ENCODE measurements around the gene KLKB1.

Gene KLKB1

GRCh38 chr4:186227221-186227620, at the start of gene KLKB1:
TSS of gene KLKB1 (plus strand) at chr4:186227507. CDS start at chr4:186228196, 689 bp downstream.
- DNase-seq, result no peak

- DNase-seq, result no peak
These were observed 39.2 kb upstream of the KLKB1 start for GRCh38 chr4:186188107-186188506.

- DNase-seq, result no peak
These were observed 37.7 kb upstream of the KLKB1 start for GRCh38 chr4:186189656-186190055.

- DNase-seq, result peak; percentile 34
These were observed 36.6 kb upstream of the KLKB1 start for GRCh38 chr4:186190581-186191199.

- peak; percentile 34 for DNase-seq
These were observed 35.9 kb upstream of the KLKB1 start, which contains the start of gene CYP4V2 for GRCh38 chr4:186191200-186192065. TSS of gene CYP4V2 (plus strand) at chr4:186191567. CDS start at chr4:186191824, 257 bp downstream.

- DNase-seq, result peak; percentile 10
These were observed 35.2 kb upstream of the KLKB1 start for GRCh38 chr4:186192066-186192612.

- DNase-seq, result no peak
These were observed 33.5 kb upstream of the KLKB1 start for GRCh38 chr4:186193851-186194250.

- no peak for DNase-seq
These were observed 31.2 kb upstream of the KLKB1 start for GRCh38 chr4:186196063-186196462.

GRCh38 chr4:186200516-186200915, 26.8 kb upstream of the KLKB1 start:
- DNase-seq, result no peak

- no peak for DNase-seq
These were observed 26.3 kb upstream of the KLKB1 start for GRCh38 chr4:186201010-186201409.

GRCh38 chr4:186201535-186202230, 25.6 kb upstream of the KLKB1 start:
- no peak for DNase-seq

- DNase-seq, result no peak
These were observed 24.7 kb upstream of the KLKB1 start for GRCh38 chr4:186202490-186203140.

- DNase-seq, result no peak
These were observed 23.9 kb upstream of the KLKB1 start for GRCh38 chr4:186203406-186203805.

GRCh38 chr4:186204103-186204559, 23.2 kb upstream of the KLKB1 start:
- DNase-seq, result no peak

- no peak for DNase-seq
These were observed 22.6 kb upstream of the KLKB1 start for GRCh38 chr4:186204686-186205085.

- no peak for DNase-seq
These were observed 22.2 kb upstream of the KLKB1 start for GRCh38 chr4:186205156-186205555.

- peak; percentile 12 for DNase-seq
These were observed 10.8 kb upstream of the KLKB1 start for GRCh38 chr4:186216465-186217024.

- no peak for DNase-seq
These were observed 9.5 kb upstream of the KLKB1 start for GRCh38 chr4:186217733-186218293.

GRCh38 chr4:186221624-186222023, 5.7 kb upstream of the KLKB1 start:
- DNase-seq, result no peak

- no peak for DNase-seq
These were observed 1.5 kb upstream of the KLKB1 start for GRCh38 chr4:186225848-186226247.

GRCh38 chr4:186226521-186227189, 652 bp upstream of the KLKB1 start:
- no peak for DNase-seq

Measured in NCI-H2227 treated with DMSO at 0.1 percent for 48 hours (cell line).